Endothelial cell (in vitro differentiated cells): Measurements from ENCODE around the gene SIPA1. TPM values are rescaled to one million over a fixed set of nuclear protein-coding genes. Genes with fewer than 3 reads are reported as not detected.

ENCODE experiments used
- DNase-seq: peaks from one replicate; pipeline ENCODE4 v3.0.0; 2021; ENCODE audit warnings: low spot score
- H3K27ac Mint-ChIP-seq: one replicate; pipeline ENCODE4 v1.8.0; 2021; ENCODE audit warnings: mixed read lengths, inconsistent platforms; ENCODE audit not compliant: unreplicated experiment
- H3K27me3 Mint-ChIP-seq: one replicate; pipeline ENCODE4 v1.8.0; 2021; ENCODE audit warnings: mild to moderate bottlenecking, moderate library complexity, mixed read lengths, inconsistent platforms; ENCODE audit not compliant: unreplicated experiment
- H3K36me3 Mint-ChIP-seq: one replicate; pipeline ENCODE4 v1.8.0; 2021; ENCODE audit warnings: mild to moderate bottlenecking, low read depth, mixed read lengths, inconsistent platforms; ENCODE audit not compliant: unreplicated experiment
- H3K4me1 Mint-ChIP-seq: one replicate; pipeline ENCODE4 v1.8.0; 2021; ENCODE audit warnings: mild to moderate bottlenecking, mixed read lengths, inconsistent platforms; ENCODE audit not compliant: unreplicated experiment
- H3K4me3 Mint-ChIP-seq: one replicate; pipeline ENCODE4 v1.8.0; 2021; ENCODE audit warnings: mild to moderate bottlenecking, mixed read lengths, inconsistent platforms; ENCODE audit not compliant: unreplicated experiment
- H3K9me3 Mint-ChIP-seq: one replicate; pipeline ENCODE4 v1.8.0; 2021; ENCODE audit warnings: mixed read lengths, inconsistent platforms; ENCODE audit not compliant: unreplicated experiment
- CTCF ChIP-seq: fragments of 200-600 bp; sonication (generic); IDR thresholded peaks from one replicate; pipeline ENCODE4 v1.5.0; 2021; ENCODE audit warnings: antibody characterized with exemption; ENCODE audit not compliant: unreplicated experiment
- total RNA-seq: library from RNA; stranded (reverse); fragmentation: NEBNext Ultra II Directional; extraction: Animal tissue kit (Norgen Biotek cat#: 25700); gene quantifications from one replicate; pipeline ENCODE4 v1.2.1, GENCODE V29; 2021; ENCODE audit not compliant: unreplicated experiment

Gene SIPA1
- total RNA-seq, 1 donor from 2014 or later: 267 TPM

- peaks cover 32% of the 10 kb centered on the region for H3K36me3 Mint-ChIP-seq
- TF ChIP-seq CTCF: no peak
- peak overlapping the region; percentile 87 for H3K27ac Mint-ChIP-seq
- no peaks in the 10 kb centered on the region for H3K9me3 Mint-ChIP-seq
- DNase-seq: no peak
- H3K4me3 Mint-ChIP-seq: peak overlapping the region; percentile 98
- H3K27me3 Mint-ChIP-seq: peaks cover 30% of the 10 kb centered on the region
- peaks cover 15% of the 10 kb centered on the region for H3K4me1 Mint-ChIP-seq
Observed at GRCh38 chr11:65616575-65617001, 21.3 kb upstream of the SIPA1 start.

GRCh38 chr11:65617136-65617850 lies 20.6 kb upstream of the SIPA1 start:
- Mint-ChIP-seq H3K4me3 (peak overlapping the region; percentile 98), H3K9me3 (no peaks in the 10 kb centered on the region), H3K36me3 (peaks cover 29% of the 10 kb centered on the region), H3K27ac (peak overlapping the region; percentile 87), H3K4me1 (peaks cover 11% of the 10 kb centered on the region), H3K27me3 (peaks cover 26% of the 10 kb centered on the region)
- TF ChIP-seq CTCF: no peak
- no peak for DNase-seq

- peaks cover 29% of the 10 kb centered on the region for H3K36me3 Mint-ChIP-seq
- H3K9me3 Mint-ChIP-seq: no peaks in the 10 kb centered on the region
- no peak for DNase-seq
- no peak for TF ChIP-seq CTCF
- no peak overlapping the region for H3K27ac Mint-ChIP-seq
- H3K27me3 Mint-ChIP-seq: peaks cover 29% of the 10 kb centered on the region
- H3K4me1 Mint-ChIP-seq: peaks cover 8% of the 10 kb centered on the region
- peak overlapping the region; percentile 31 for H3K4me3 Mint-ChIP-seq
Observed at GRCh38 chr11:65617990-65618751, 19.7 kb upstream of the SIPA1 start.

- TF ChIP-seq CTCF: no peak
- Mint-ChIP-seq H3K9me3 (no peaks in the 10 kb centered on the region), H3K4me3 (no peak overlapping the region), H3K4me1 (peaks cover 8% of the 10 kb centered on the region), H3K36me3 (peaks cover 29% of the 10 kb centered on the region), H3K27ac (no peak overlapping the region), H3K27me3 (peaks cover 26% of the 10 kb centered on the region)
- DNase-seq: no peak
Observed at GRCh38 chr11:65618763-65619162, 19.1 kb upstream of the SIPA1 start.
